Mucosa of descending colon (tissue), 3 donors: ENCODE results near the gene PDZRN3. TPM values are rescaled to one million over a fixed set of nuclear protein-coding genes. Genes with fewer than 3 reads are reported as not detected.

Experiments
- ATAC-seq: fragments of 200-7000 bp; cut with Tn5 transposase; one replicate; pipeline ENCODE4 v1.9.1; 2020; ENCODE audit warnings: mild to moderate bottlenecking, moderate library complexity
- DNase-seq, 3 donors: peaks; one replicate each; pipeline ENCODE4 v3.0.0-alpha.2; 2020
- H3K36me3 ChIP-seq: fragments of 200-600 bp; one replicate; pipeline ENCODE4 v1.8.0; 2021; ENCODE audit warnings: low read depth, mild to moderate bottlenecking
- H3K4me1 ChIP-seq: fragments of 200-600 bp; one replicate; pipeline ENCODE4 v1.8.0; 2021; ENCODE audit warnings: low read depth, mild to moderate bottlenecking
- H3K4me3 ChIP-seq: fragments of 200-600 bp; one replicate; pipeline ENCODE4 v1.8.0; 2021; ENCODE audit warnings: mild to moderate bottlenecking
- H3K9me3 ChIP-seq: fragments of 200-600 bp; one replicate; pipeline ENCODE4 v1.8.0; 2021; ENCODE audit warnings: mild to moderate bottlenecking
- intact Hi-C, 2 donors: fragments of 100-400 bp; cut with DNase I in 1 of 2; cut with micrococcal nuclease in 1 of 2; formaldehyde crosslinking; loops; one replicate each; pipeline versions ENCODE4 v1.11.0 to v1.11.1; 2022; cut with DNase I, micrococcal nuclease
- total RNA-seq, 3 donors: library from RNA; stranded (reverse); fragmentation: NEBNext Ultra II Directional in 2 of 3; extraction: Animal tissue kit (Norgen Biotek cat#: 25700) in 2 of 3; gene quantifications; one replicate each; pipeline versions ENCODE4 v1.2.1 to v1.2.4, GENCODE V29; 2021 to 2023
- TF ChIP-seq, protein P1 (sequence below): fragments of 200-600 bp; IDR thresholded peaks from one replicate; pipeline ENCODE4 v1.8.0; 2022; ENCODE audit warnings: antibody characterized with exemption, mild to moderate bottlenecking
- donor health status: DM: no; HTN: no; CAD: no; lungs with moderate emphysema.
- donor health status: DM: no; HTN: no; CAD: no.
- donor health status: DM: no; HTN: yes; CAD: no.

The PDZRN3 gene
- total RNA-seq, 3 donors from 2014 or later = 17.9 to 147 (median 18.5) TPM

DNA sequence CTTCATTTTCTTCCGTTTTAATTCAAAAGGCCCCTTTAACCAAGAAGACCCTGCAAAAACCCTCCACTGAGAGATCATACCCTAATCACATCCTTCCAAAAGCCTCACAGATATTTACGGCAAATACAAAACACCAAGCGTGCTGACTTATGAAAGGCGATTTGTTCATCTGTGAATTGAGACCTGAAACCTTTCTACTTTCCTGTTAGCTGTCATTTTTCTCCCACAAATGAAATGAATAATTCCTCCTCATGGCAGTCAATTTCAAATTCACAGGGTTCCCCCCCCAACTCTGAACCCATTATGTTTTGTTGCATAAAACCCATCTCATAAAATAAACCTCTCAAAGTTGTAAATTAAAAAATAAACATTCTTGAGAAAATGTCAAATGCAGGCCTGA is 149.6 kb downstream of the PDZRN3 start:
- DNase-seq (no peak), ATAC-seq (no peak)
- no peaks in the 10 kb centered on the region for H3K36me3 ChIP-seq
- no peaks in the 10 kb centered on the region for H3K4me1 ChIP-seq
- H3K9me3 ChIP-seq = no peaks in the 10 kb centered on the region
- intact Hi-C loops = no loop called here
- TF ChIP-seq, protein P1, sequence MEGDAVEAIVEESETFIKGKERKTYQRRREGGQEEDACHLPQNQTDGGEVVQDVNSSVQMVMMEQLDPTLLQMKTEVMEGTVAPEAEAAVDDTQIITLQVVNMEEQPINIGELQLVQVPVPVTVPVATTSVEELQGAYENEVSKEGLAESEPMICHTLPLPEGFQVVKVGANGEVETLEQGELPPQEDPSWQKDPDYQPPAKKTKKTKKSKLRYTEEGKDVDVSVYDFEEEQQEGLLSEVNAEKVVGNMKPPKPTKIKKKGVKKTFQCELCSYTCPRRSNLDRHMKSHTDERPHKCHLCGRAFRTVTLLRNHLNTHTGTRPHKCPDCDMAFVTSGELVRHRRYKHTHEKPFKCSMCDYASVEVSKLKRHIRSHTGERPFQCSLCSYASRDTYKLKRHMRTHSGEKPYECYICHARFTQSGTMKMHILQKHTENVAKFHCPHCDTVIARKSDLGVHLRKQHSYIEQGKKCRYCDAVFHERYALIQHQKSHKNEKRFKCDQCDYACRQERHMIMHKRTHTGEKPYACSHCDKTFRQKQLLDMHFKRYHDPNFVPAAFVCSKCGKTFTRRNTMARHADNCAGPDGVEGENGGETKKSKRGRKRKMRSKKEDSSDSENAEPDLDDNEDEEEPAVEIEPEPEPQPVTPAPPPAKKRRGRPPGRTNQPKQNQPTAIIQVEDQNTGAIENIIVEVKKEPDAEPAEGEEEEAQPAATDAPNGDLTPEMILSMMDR = no peak
- no peak overlapping the region for H3K4me3 ChIP-seq

DNA sequence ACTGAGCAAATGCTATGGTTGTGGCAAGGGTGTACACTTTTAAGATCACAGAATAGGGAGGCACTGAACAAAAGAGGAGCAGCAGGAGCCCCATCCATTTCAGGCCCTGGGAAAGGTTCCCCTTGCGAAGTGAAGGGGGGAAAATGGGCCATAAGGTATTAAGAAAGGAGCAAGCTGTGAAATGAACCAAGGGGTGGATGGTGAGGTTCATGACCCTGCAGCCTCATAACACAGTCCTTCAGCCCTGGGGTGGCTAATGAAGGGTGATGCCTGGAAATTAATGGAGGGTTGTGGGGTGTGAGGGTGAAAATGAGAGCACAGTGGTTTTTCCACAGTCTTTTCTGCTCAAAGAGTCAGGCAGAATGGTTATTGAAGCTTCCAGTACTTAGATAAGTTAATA is 150.1 kb downstream of the PDZRN3 start:
- Histone ChIP-seq H3K4me1 (no peaks in the 10 kb centered on the region), H3K36me3 (no peaks in the 10 kb centered on the region), H3K4me3 (no peak overlapping the region), H3K9me3 (no peaks in the 10 kb centered on the region)
- TF ChIP-seq, protein P1 = no peak
- ATAC-seq (no peak), DNase-seq (no peak)
- intact Hi-C loops = no loop called here

DNA sequence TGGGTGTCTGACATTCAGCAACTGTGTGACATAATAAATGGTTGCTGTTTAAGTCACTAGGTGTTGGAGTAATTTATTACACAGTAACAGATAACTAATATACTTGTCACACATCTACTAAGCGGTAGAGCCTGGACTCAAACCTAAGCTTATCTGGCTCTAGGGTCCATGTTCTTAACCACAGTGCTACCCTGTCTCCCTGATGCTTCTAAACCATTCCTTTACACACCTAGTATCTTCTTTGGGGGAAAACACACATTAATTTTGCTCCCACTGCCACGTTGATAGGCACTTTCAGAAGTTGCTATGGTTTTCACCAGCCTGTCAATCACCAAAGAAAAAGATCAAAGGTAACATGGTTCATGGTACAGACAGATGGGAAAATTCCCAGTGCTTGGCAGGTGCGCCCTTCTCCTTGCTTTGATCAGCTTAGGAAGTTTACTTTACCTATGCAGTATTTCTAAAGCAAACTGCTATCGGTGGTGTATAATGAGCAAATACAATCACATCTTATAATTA is 150.8 kb downstream of the PDZRN3 start:
- DNase-seq (no peak), ATAC-seq (peak; percentile 64)
- Histone ChIP-seq H3K36me3 (no peaks in the 10 kb centered on the region), H3K4me3 (no peak overlapping the region), H3K4me1 (no peaks in the 10 kb centered on the region), H3K9me3 (no peaks in the 10 kb centered on the region)
- intact Hi-C loops = no loop called here
- TF ChIP-seq, protein P1 = no peak

DNA sequence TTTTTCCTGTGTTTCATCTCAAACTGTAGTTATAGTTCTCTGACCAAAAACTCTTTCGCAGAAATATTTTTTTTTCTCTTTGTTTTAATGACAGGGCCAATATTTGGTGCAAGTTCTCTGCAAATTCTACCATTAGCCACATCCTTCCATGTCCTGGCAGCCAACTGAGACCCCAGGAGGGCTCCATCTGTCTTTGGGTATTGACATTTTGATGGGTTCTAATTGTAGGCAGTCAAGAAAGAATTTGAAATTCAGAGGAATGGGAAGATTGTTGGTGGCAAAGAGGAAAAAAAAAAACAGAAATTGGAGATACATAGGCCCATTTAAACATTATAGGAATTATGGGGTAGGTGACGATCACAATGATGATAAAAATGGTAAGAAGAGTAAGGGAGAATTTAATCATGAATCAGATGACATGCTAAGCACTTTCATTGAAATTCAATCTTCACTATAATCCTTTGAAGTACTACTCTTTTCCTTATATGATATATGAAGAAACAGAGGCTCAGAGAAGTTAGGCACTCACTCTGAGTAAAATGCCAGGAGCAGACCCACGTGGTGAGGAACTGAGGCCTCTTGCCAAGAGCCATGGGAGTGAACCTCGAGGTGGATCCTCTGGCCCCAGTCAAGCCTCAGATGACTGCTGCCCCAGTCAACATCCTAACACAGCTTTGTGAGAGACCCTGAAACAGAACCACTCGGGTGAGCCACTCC is 151.4 kb downstream of the PDZRN3 start:
- no peak overlapping the region for H3K4me3 ChIP-seq
- H3K4me1 ChIP-seq = no peaks in the 10 kb centered on the region
- TF ChIP-seq, protein P1 = no peak
- intact Hi-C loops = no loop called here
- H3K9me3 ChIP-seq = no peaks in the 10 kb centered on the region
- no peaks in the 10 kb centered on the region for H3K36me3 ChIP-seq
- no peak for DNase-seq
- no peak for ATAC-seq

DNA sequence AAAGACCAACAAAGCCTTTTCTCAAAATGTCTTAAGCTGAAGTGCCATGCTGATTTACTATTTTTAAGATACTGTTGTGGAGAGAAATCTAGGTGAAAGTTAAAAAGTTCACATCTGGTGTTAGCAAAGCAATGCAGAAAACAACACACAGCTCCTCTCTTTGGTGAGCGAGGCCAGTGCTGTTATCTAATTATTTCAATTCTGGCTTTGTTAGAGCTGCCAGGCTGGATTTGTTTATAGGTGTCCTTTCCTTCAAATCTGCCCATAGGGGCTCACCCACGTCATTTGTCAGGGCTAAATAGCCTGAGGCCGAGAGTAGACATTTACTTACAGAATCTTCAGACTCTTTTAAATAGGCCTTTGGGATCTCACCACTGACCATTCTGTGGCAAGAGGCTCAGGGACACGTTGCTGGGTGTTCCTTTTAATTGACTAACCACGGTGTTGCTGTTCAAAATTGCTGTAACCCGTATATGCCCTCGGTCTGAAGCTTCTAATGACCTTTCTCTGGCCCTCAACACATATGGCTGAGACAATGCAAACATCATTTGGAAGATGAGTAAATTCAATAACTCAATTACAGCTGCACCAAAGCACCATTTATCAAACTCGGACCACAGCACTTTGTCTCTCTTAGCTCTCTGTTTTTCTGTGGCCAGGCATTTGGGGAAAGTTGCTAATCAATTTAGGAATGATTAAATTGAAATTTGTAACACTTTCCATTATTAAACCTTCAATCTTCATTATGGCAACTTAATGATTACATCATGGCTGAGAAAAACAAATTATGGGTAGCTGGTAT is 152.6 kb downstream of the PDZRN3 start:
- no peaks in the 10 kb centered on the region for H3K4me1 ChIP-seq
- intact Hi-C loops = no loop called here
- no peak overlapping the region for H3K4me3 ChIP-seq
- TF ChIP-seq, protein P1 = no peak
- no peaks in the 10 kb centered on the region for H3K9me3 ChIP-seq
- DNase-seq (no peak), ATAC-seq (no peak)
- H3K36me3 ChIP-seq = no peaks in the 10 kb centered on the region
